GM18519 (cell line): ENCODE data around the gene CYBA.

Experiments used
- ATAC-seq: cut with Tn5 transposase; IDR thresholded peaks from one replicate; pipeline ENCODE4 v1.9.1; 2021; ENCODE audit warnings: mild to moderate bottlenecking, moderate library complexity; ENCODE audit not compliant: unreplicated experiment, low FRiP score

CYBA gene

DNA sequence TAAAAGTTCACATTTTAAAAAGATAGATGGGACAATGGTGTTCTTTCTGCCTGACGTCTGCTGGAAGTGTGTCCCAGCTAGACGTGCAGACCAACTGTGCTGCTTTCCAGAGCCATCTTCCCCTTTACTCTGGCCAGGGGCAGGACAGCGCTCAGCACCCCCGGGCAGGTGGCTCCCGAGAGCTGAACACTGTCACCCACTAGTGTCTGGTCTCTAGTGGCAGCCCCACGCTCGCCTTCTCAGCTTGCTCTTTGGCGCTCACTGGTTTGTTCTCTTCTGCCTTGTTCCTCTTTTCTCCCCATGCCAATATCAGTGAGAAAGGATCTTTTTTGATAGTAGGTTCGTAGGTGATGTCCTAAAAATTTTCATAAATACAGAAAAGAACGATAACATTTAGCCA lies 54.9 kb downstream of the CYBA start:
- no peak for ATAC-seq

DNA sequence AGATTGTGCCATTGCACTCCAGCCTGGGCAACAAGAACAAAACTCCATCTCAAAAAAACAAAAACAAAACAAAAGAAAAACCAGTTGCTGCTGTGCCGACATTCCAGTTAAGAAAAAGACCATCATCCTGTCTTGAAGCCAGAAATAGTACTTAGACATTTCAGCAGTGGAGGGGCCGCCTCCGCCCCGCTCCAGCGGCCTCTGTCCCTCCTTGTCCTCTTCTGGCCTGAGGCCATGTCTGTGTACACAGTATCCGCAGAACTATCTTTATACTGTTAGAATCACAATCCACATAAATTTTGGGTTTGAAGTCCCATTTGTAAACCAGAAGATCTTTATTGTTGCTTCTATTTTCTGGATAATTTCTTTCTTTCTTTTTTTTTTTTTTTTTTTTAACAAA lies 55.8 kb downstream of the CYBA start:
- ATAC-seq = no peak

DNA sequence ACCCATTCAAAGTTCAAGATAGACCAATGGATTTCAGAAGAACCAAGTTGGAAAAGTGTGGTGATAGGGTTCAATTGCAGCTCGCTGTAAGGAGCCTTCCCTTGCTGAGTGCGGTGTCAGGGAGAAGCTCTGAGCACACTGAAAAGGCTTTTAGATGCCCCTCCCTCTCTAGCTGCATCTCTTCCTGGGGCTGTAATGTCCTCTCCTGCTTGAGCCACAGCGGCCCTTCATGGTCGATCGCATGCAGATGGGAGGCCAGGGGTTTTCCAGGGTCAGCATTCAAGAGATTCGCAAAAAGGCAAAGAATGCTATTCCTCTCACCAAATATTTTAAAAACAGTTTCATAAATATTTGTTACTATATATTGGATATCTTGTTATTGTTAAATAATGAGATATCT lies 56.9 kb downstream of the CYBA start:
- ATAC-seq = no peak

DNA sequence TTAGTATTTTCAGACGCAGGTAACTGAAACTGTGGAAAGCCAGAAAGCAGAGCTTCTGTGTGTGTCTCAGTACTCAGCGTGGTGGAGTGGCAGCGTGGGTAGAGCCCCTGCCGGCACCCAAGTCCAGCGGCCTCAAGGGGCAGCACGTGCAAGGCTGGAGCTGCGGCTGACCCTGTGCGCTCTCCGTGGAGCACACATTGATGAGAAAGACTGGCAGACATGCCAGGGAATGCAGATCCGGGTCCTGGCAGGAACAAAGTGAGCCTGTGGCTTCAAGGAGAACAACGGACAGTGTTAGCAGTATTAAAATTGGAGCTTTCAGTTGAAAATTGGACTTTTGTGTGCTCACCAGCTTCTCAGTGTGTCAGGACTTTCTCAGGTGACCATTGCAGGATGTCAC lies 57.4 kb downstream of the CYBA start:
- no peak for ATAC-seq
